HG03097 (cell line): ENCODE results near the gene OR1E1.
"Not testable (repeated sequence)": the region's sequence is repeated elsewhere in the genome, so short reads cannot be mapped to it uniquely, and the experiment has no call there.

Experiments used
- ATAC-seq: cut with Tn5 transposase; IDR thresholded peaks from one replicate; pipeline ENCODE4 v1.9.1; 2021; ENCODE audit not compliant: unreplicated experiment, low FRiP score

Gene OR1E1, protein sequence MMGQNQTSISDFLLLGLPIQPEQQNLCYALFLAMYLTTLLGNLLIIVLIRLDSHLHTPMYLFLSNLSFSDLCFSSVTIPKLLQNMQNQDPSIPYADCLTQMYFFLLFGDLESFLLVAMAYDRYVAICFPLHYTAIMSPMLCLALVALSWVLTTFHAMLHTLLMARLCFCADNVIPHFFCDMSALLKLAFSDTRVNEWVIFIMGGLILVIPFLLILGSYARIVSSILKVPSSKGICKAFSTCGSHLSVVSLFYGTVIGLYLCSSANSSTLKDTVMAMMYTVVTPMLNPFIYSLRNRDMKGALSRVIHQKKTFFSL

DNA sequence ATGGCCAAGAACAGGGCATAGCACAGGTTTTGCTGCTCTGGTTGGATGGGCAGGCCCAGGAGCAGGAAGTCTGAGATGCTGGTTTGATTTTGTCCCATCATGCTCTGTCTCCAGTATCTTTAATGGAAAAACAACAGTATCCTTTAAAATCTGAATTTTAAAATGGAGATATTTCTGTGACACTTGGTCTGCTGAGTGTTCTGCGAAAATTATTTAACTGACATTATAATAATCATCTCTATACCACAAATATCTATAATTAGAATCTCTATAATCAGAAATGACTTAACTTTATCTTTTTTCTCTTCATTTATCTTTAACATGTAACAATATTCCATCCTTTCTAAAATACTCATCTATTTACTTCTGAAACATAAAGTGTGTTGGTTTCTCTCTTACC lies at the start of gene OR1E1:
TSS of gene OR1E1 (minus strand) at position 101 of the 400 bp plus-strand sequence. CDS start at position 101, 0 bp downstream.
- no peak for ATAC-seq

DNA sequence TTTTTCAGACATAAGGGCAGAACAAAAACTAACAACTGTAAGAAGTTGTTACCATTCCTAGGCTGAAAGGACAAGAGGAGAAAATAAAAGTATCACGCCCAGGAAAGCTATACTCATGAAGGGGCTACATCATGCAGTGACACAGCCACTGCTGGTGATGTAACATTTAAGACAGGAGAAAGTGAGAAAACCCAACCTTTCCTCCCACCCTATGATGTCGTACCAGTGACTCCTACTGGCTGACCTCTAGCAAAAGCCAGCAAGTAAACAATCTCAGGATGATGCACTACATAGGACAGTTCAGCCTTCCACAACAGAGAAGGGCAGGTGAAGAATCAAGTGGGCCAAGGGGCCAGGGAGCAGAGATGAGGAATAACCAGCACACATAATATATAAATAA lies 49.4 kb upstream of the OR1E1 start:
- ATAC-seq: no peak

DNA sequence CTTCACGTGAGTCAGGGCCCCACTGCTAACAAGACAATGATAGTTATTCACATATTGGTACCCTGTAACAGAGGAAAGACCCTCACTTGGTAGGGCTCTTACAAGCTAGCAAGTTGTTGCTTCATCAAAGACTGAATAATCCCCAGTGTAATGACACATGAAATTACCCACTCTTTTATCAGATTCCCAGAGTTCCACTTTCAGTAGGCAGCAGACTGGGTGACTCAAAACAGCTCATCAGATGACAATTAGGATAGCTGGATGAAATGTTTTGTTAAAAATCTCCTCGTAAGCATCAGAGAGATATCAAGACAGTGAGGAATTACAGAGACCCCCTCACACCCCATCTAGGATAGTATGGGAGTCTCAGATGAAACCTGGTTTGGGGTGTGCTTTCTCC lies 42.2 kb upstream of the OR1E1 start:
- no peak for ATAC-seq

DNA sequence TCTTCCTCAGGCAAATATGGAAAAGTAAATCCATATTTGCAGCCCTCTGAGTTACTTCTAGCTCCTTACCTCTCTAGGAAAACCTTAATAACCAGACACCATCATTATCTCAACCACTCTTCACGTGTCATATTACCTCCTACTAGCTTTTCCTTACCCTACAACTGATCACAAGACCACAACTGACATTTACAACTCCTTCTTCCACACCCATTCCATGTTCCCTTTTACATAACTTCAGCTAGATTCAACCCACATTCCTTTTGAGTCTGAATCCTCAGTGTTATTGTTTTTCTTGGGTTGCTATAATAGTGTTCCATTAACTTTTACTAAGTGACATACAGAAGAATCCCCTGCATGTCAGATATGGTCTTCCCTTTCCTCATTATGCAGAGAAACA lies 40.2 kb upstream of the OR1E1 start:
- no peak for ATAC-seq

DNA sequence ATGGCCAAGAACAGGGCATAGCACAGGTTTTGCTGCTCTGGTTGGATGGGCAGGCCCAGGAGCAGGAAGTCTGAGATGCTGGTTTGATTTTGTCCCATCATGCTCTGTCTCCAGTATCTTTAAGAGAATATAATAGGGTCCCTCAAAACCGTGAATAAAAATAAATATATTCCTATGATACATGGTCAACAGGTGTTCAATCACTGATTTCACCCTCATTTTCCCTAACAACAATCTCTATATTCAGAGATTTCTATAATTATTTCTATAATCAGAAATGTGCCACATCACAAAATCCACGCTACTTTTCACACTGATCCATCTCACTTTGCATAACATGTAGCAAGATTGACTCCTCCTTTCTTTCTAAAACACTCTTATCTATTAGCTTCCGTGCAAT lies 35.5 kb upstream of the OR1E1 start, which contains the start of gene OR1E2:
TSS of gene OR1E2 (minus strand) at position 101 of the 400 bp plus-strand sequence. CDS start at position 101, 0 bp downstream.
- no peak for ATAC-seq

DNA sequence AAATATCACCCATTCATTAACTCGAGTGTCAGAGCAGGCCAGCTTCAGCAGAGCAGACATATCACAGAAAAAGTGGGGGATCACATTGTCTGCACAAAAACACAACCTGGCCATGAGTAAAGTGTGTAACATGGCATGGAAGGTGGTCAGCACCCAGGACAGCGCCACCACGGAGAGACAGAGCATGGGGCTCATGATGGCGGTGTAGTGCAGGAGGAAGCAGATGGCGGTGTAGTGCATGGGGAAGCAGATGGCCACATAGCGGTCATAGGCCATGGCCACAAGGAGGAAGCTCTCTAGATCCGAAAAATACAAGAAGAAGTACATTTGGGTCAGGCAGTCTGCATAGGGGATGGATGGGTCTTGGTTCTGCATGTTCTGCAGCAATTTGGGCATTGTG lies 35.0 kb upstream of the OR1E1 start:
- not testable (repeated sequence) for ATAC-seq

DNA sequence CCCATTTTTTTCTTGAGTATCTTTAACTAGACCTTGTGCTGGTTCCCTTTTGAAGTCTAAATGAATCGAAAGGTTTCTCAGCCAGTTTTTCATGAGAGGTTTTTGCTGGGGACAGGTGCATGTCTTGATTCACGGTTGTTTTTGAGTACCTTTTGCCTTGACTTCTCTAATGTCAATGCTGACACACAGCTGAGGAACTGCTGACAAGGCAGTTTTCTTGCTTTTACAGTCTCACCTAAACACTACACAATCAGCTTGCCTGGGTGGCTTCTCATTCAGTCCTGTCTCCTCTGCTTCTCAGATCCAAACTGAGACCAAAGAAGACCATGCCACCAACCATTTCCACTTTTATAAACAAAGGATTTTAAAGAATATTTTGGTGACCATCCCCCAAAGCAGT lies 20.0 kb upstream of the OR1E1 start:
- no peak for ATAC-seq

DNA sequence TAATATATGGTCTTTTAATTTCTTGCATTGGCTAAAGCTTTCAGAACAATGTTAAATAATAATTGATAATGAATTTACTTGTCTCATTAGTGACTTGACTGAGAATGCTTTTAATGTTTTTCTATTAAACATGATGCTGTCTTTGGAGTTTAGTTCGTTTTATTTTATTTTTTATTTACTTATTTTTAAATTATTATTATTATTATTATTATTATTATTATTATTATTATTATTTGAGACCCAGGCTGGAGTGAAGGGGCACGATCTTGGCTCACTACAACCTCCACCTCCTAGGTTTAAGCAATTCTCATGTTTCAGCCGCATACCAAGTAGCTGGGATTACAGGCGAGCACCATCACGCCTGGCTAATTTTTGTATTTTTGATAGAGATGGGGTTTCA lies 17.4 kb upstream of the OR1E1 start:
- ATAC-seq: no peak

DNA sequence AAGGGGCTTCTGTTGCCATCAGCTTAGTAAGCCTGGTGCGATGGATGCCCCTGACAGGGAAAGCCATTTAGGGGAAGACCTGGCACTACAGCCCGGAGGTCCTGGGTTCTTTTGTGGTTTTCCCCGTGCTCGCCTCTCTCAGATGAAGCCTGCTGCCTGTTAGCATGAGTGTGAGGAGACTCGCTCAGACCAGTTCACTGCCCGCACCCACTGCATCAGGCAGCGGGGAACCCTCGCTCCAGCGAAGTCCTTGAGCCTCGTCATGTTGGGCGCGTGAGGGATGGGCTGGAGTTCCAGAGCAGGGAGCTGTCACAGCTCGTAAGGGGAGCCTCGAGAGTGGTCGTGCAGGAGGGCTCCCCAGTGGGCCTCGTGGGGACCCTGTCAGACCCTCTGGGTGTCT lies 14.0 kb upstream of the OR1E1 start:
- ATAC-seq: not testable (repeated sequence)

DNA sequence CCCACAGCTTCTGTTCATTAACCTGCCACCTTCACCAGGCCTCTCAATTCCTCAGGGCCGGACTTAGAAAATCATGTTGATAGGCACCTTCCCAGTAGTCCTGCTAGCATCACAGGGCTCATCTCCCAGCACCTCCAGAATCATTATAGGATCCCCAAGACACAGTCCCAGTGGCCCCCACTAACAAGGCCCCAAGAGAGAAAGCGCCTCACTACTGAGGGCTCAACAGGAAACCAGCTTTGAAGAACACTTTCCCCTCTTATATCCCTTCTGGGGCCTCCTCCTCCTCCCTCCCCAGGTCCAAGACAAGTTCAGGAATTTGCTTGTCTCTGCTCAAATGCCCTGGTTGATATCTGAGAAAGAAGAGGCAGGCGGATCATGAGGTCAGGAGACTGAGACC lies 12.9 kb upstream of the OR1E1 start, which contains the start of gene OR3A3:
TSS of gene OR3A3 (plus strand) at position 301 of the 400 bp plus-strand sequence.
- ATAC-seq: no peak

DNA sequence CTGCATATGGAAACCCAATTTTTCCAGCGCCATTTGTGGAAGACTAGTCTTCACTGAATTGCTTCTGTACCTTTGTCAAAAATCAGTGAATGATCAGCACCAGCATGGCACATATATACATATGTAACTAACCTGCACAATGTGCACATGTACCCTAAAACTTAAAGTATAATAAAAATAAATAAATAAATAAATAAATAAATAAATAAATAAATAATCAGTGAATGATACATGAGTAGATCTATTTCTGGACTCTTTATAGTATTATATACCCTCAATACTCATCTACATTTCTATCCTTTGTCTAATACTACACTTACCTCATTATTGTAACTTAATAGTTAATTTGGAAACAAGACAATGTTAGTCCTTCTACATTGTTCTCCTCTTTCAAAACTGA lies 5.6 kb upstream of the OR1E1 start:
- ATAC-seq: not testable (repeated sequence)

DNA sequence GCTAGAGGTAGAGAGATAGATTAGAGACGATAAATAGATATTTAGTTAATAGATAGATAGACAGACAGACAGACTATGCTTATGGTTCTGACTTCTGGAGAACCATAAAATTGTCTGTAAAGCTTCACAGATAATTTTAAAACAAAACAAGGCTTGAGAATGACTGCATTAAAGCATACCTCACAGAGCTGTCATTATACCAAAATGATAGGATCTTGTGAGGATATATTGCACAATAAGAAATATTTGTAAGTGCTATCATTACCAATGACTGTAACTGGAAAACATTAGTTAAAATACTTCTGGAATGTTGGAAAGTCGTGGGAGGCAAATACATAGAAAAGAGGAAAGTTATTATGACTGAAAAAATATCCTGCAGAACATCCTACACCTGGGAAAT lies 3.6 kb upstream of the OR1E1 start:
- ATAC-seq: no peak

DNA sequence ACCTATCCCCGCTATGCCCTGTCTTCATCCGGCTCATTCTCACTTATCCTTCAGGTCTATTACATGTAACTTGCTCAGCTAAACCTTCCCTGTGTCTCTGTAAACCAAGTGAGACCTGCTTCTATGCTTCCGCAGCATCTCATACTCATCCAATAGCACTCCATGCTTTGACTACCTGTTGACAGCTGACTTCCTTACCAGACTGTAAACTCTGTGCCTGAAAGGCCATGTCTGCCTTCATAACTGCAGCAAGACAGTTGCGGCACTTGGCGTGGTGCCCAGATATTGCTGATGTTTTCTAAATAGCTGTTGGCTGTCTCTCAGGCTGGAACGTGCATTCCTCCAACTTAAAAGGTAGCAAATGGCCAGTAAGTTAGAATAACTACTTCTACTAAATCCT lies 1.8 kb upstream of the OR1E1 start:
- ATAC-seq: no peak

DNA sequence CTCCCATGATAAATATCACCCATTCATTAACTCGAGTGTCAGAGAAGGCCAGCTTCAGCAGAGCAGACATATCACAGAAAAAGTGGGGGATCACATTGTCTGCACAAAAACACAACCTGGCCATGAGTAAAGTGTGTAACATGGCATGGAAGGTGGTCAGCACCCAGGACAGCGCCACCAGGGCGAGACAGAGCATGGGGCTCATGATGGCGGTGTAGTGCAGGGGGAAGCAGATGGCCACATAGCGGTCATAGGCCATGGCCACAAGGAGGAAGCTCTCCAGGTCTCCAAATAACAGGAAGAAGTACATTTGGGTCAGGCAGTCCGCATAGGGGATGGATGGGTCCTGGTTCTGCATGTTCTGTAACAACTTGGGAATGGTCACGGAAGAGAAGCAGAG lies 409 bp downstream of the OR1E1 start:
- not testable (repeated sequence) for ATAC-seq

DNA sequence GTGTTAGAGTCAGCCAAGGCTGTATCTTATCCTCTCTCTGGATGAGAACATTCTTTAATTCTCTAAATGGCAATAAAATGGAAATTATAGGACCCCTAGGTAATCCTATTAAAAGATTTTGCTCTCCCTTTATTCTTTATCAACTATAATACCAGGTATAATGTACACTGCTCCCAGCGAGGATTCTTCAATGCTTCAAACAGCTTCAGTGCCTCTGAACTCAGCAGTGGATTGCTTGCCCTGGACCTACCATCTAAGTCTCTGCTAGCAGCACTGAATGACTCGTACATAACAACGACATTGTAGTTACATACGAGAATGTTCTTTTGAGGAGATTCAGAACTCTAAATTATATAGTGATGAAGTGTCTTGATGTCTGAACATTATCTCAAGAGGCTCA lies 8.4 kb downstream of the OR1E1 start:
- no peak for ATAC-seq

DNA sequence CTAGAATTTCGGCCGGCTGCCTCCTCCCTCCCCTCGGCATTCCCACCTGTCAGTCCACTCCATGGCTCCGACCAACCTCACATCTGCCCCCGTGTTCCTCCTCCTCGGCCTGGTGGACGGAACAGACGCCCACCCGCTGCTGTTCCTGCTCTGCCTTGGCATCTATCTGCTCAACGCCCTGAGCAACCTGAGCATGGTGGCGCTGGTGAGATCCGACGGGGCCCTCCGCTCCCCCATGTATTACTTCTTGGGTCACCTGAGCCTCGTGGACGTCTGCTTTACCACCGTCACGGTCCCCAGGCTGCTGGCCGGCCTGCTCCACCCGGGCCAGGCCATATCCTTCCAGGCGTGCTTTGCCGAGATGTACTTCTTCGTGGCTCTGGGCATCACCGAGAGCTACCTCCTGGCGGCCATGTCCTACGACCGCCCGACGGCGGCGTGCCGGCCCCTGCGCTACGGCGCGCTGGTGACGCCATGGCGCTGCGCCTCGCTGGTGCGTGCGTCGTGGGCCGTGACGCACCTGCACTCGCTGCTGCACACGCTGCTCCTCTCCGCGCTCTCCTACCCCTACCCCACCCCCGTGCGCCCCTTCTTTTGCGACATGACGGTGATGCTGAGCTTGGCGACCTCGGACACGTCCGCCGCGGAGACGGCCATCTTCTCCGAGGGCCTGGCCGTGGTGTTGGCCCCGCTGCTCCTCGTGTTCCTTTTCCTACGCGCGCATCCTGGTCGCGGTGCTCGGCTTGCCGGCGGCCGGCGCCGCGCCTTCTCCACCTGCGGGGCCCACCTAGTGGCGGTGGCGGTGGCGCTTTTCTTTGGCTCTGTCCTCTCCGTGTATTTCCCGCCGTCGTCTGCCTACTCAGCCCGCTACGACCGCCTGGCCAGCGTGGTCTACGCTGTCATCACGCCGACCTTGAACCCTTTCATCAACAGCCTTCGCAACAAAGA lies 12.1 kb downstream of the OR1E1 start, which contains the start of gene OR3A2:
TSS of gene OR3A2 (minus strand) at position 440 of the 948 bp plus-strand sequence.
- no peak for ATAC-seq

DNA sequence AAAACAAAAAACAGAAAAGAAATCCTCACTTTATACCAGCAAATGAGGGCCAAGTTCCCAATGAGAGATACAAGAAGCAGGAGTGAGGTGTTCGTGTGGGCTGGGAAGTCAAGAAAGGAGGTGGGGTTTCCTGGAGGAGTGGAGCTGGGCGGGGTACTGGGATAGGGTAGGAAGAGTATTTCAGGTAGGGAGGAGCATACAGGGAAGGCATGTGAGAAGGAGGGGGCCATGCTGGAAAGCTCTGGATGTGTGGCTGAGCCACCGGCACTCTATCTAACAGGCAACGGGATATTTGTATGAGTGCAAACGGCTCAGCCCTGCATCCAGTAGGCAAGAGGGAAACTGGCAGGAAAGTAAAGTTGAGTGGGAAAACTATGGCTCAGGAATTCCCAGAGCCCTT lies 16.3 kb downstream of the OR1E1 start:
- ATAC-seq: no peak

DNA sequence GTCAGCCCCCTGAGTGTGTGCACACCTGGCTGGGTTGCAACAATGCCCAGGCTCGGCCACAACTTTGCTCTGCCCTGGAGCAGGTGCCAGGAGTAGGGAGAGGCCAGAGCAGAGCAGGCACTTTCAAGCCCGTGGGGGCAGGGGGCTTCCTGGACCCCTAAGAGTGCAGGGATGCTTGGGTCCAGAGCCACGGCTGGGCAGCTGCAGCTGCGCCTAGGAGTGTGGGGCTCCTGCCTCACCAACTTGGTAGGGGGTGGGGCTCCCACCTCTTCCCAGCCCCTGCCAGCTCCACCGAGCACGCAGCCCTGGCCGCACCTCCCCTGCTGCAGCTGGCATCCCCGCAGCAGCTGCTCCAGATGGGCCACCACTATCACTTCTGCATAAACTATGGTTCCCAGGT lies 19.9 kb downstream of the OR1E1 start:
- no peak for ATAC-seq

DNA sequence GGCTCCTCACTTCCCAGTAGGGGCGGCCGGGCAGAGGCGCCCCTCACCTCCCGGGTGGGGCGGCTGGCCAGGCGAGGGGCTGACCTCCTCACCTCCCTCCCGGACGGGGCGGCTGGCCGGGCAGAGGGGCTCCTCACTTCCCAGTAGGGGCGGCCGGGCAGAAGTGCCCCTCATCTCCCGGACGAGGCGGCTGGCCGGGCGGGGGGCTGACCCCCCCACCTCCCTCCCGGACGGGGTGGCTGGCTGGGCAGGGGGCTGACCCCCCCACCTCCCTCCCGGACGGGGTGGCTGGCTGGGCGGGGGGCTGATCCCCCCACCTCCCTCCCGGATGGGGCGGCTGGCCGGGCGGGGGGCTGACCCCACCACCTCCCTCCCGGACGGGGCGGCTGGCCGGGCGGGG lies 27.0 kb downstream of the OR1E1 start:
- ATAC-seq: not testable (repeated sequence)
